ENCODE results near the gene PROZ.

DNA sequence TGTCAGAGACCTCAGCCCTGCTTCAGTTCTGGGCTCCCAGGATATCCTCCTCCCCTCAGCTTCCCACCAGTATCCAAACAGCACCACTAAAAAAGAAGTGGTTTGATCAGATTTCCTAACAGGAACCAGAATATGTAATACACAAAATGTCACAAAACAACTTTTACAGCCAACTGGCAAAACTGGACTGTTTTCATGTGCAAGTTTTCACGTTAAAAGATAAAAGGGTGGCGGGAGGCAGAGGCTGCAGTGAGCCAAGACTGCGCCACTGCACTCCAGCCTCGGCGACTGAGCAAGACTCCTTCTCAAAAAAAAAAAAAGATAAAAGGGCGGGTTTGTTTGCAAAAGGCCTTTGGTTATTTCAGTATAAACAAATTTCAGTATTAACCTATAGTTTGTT lies 36.9 kb downstream of the PROZ start:
- TF ChIP-seq, protein P1, sequence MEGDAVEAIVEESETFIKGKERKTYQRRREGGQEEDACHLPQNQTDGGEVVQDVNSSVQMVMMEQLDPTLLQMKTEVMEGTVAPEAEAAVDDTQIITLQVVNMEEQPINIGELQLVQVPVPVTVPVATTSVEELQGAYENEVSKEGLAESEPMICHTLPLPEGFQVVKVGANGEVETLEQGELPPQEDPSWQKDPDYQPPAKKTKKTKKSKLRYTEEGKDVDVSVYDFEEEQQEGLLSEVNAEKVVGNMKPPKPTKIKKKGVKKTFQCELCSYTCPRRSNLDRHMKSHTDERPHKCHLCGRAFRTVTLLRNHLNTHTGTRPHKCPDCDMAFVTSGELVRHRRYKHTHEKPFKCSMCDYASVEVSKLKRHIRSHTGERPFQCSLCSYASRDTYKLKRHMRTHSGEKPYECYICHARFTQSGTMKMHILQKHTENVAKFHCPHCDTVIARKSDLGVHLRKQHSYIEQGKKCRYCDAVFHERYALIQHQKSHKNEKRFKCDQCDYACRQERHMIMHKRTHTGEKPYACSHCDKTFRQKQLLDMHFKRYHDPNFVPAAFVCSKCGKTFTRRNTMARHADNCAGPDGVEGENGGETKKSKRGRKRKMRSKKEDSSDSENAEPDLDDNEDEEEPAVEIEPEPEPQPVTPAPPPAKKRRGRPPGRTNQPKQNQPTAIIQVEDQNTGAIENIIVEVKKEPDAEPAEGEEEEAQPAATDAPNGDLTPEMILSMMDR (conservative IDR thresholded peaks at IDR 0.05 in 1 of 2, IDR thresholded peaks at IDR 0.05 in 1 of 2; ENCODE audit: extremely low read depth in 1 of 2, insufficient read depth in 1 of 2, low read depth in 1 of 2, low read length in 2 of 2), result no peak
- TF ChIP-seq EZH2 (IDR thresholded peaks at IDR 0.05; ENCODE audit: borderline replicate concordance, low read length), result no peak

Measured in mammary epithelial cell (primary cell).